WTC11 (cell line): ENCODE measurements around the gene KIF13A. TPM values are rescaled to one million over a fixed set of nuclear protein-coding genes. Genes with fewer than 3 reads are reported as not detected.
A peak's percentile ranks its signal among the peaks of the same experiment; 100 is the strongest.

Source experiments
- CREB1 ChIP-seq: sonication (generic); formaldehyde crosslinking; IDR thresholded peaks from 2 replicates; pipeline ENCODE4 v1.8.0; 2023; ENCODE audit warnings: mild to moderate bottlenecking, missing genetic modification reagents
- CREM ChIP-seq: sonication (generic); formaldehyde crosslinking; IDR thresholded peaks from 2 replicates; pipeline ENCODE4 v1.8.1; 2022; ENCODE audit warnings: mild to moderate bottlenecking, missing genetic modification reagents, moderate library complexity
- EMX1 ChIP-seq: fragments of 250-450 bp; sonication (Bioruptor Pico); IDR thresholded peaks from 2 replicates; pipeline ENCODE4 v1.8.0; 2021; ENCODE audit warnings: mild to moderate bottlenecking
- ETV6 ChIP-seq: sonication (generic); formaldehyde crosslinking; IDR thresholded peaks from 2 replicates; pipeline ENCODE4 v1.8.1; 2022; ENCODE audit warnings: mild to moderate bottlenecking, missing genetic modification reagents
- FOXJ3 ChIP-seq: sonication (generic); formaldehyde crosslinking; IDR thresholded peaks from 2 replicates; pipeline ENCODE4 v1.9.0; 2021; ENCODE audit warnings: missing genetic modification reagents, mild to moderate bottlenecking, borderline replicate concordance
- GABPB1 ChIP-seq: sonication (generic); formaldehyde crosslinking; IDR thresholded peaks from 2 replicates; pipeline ENCODE4 v1.8.1; 2023; ENCODE audit warnings: mild to moderate bottlenecking, missing genetic modification reagents
- GTF2I ChIP-seq: fragments of 250-450 bp; sonication (Bioruptor Pico); conservative IDR thresholded peaks from 2 replicates; pipeline ENCODE4 v1.4.0; 2021; ENCODE audit warnings: mild to moderate bottlenecking
- KAT7 ChIP-seq: sonication (generic); formaldehyde crosslinking; IDR thresholded peaks from 2 replicates; pipeline ENCODE4 v1.8.1; 2023; ENCODE audit warnings: missing genetic modification reagents, mild to moderate bottlenecking, borderline replicate concordance
- SMAD4 ChIP-seq: sonication (generic); formaldehyde crosslinking; IDR thresholded peaks from 2 replicates; pipeline ENCODE4 v1.8.0; 2022; ENCODE audit warnings: mild to moderate bottlenecking, missing genetic modification reagents
- ZNF138 ChIP-seq: sonication (generic); formaldehyde crosslinking; conservative IDR thresholded peaks from 2 replicates; pipeline ENCODE4 v1.8.1; 2022; ENCODE audit warnings: mild to moderate bottlenecking, moderate library complexity, missing genetic modification reagents
- ZNF232 ChIP-seq: sonication (generic); formaldehyde crosslinking; IDR thresholded peaks from 2 replicates; pipeline ENCODE4 v1.8.0; 2022; ENCODE audit warnings: mild to moderate bottlenecking, missing genetic modification reagents
- ZNF671 ChIP-seq: fragments of 250-450 bp; sonication (Bioruptor Pico); IDR thresholded peaks from 2 replicates; pipeline ENCODE4 v1.8.0; 2021; ENCODE audit warnings: mild to moderate bottlenecking
- total RNA-seq: library from RNA; stranded (reverse); gene quantifications from 3 replicates; pipeline ENCODE4 v1.2.3, GENCODE V29; 2021
- TF ChIP-seq, protein P1 (sequence below): fragments of 250-450 bp; sonication (Bioruptor Pico); IDR thresholded peaks from 2 replicates; pipeline ENCODE4 v1.9.0; 2021; ENCODE audit warnings: mild to moderate bottlenecking, borderline replicate concordance
- TF ChIP-seq, protein P2 (sequence below): fragments of 250-450 bp; sonication (Bioruptor Pico); IDR thresholded peaks from 2 replicates; pipeline ENCODE4 v1.9.0; 2021; ENCODE audit warnings: mild to moderate bottlenecking
- TF ChIP-seq, protein P3 (sequence below): sonication (generic); formaldehyde crosslinking; IDR thresholded peaks from 2 replicates; pipeline ENCODE4 v1.8.0; 2023; ENCODE audit warnings: missing genetic modification reagents
- TF ChIP-seq, protein P4 (sequence below): sonication (generic); formaldehyde crosslinking; conservative IDR thresholded peaks from 2 replicates; pipeline ENCODE4 v1.8.1; 2023; ENCODE audit warnings: mild to moderate bottlenecking, low read depth, missing genetic modification reagents, moderate library complexity
- TF ChIP-seq, protein P5 (sequence below): sonication (generic); formaldehyde crosslinking; IDR thresholded peaks from 2 replicates; pipeline ENCODE4 v1.8.1; 2022; ENCODE audit warnings: mild to moderate bottlenecking, moderate library complexity, missing genetic modification reagents
- TF ChIP-seq, protein P6 (sequence below): sonication (generic); formaldehyde crosslinking; IDR thresholded peaks from 2 replicates; pipeline ENCODE4 v1.8.0; 2022; ENCODE audit warnings: mild to moderate bottlenecking, missing genetic modification reagents
- TF ChIP-seq, protein P7 (sequence below): sonication (generic); formaldehyde crosslinking; IDR thresholded peaks from 2 replicates; pipeline ENCODE4 v1.8.0; 2022; ENCODE audit warnings: mild to moderate bottlenecking, missing genetic modification reagents
- TF ChIP-seq, protein P8 (sequence below): sonication (generic); formaldehyde crosslinking; IDR thresholded peaks from 2 replicates; pipeline ENCODE4 v1.8.1; 2023; ENCODE audit warnings: mild to moderate bottlenecking, missing genetic modification reagents, moderate library complexity
- TF ChIP-seq, protein P9 (sequence below): sonication (generic); formaldehyde crosslinking; IDR thresholded peaks from 2 replicates; pipeline ENCODE4 v1.8.1; 2023; ENCODE audit warnings: mild to moderate bottlenecking, missing genetic modification reagents

The KIF13A gene
- total RNA-seq, 1 experiment from 2014 or later: 32.7 TPM

DNA sequence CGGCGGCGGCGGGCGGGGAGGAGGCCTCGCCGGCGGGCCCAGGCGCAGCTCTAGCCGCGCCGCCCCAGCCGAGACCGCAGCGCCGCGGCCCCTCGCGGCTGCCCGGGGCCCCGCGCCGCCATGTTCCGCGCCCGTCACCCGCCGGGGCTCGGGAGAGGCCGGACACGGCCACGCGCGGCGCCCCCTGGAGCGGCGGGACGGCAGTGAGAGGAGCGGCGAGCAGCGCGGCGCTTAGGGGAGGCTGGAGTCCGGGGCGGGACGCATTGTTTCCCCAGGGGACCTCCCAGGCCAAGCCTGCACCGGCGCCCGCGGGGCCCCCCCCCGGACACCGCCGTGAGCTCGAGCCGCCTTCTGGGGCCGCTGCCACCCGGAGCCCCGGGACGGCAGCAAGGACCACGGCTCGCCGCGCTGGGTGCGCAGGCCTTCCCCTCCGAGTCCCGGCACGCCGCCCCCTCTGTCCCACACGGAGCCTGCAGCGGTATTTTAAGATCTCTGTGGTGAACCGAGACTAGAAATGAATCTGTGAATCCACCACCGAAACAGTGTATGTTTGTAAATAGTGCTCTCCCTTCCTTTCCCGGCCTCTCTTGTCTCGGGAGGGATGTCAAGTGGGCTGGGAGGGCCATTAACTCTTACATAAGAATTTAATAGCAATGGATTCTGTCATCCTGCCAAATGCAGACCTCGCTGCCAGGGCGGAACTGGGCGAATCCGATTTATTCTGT is 424 bp upstream of the KIF13A start (continued):
- TF ChIP-seq, protein P1, sequence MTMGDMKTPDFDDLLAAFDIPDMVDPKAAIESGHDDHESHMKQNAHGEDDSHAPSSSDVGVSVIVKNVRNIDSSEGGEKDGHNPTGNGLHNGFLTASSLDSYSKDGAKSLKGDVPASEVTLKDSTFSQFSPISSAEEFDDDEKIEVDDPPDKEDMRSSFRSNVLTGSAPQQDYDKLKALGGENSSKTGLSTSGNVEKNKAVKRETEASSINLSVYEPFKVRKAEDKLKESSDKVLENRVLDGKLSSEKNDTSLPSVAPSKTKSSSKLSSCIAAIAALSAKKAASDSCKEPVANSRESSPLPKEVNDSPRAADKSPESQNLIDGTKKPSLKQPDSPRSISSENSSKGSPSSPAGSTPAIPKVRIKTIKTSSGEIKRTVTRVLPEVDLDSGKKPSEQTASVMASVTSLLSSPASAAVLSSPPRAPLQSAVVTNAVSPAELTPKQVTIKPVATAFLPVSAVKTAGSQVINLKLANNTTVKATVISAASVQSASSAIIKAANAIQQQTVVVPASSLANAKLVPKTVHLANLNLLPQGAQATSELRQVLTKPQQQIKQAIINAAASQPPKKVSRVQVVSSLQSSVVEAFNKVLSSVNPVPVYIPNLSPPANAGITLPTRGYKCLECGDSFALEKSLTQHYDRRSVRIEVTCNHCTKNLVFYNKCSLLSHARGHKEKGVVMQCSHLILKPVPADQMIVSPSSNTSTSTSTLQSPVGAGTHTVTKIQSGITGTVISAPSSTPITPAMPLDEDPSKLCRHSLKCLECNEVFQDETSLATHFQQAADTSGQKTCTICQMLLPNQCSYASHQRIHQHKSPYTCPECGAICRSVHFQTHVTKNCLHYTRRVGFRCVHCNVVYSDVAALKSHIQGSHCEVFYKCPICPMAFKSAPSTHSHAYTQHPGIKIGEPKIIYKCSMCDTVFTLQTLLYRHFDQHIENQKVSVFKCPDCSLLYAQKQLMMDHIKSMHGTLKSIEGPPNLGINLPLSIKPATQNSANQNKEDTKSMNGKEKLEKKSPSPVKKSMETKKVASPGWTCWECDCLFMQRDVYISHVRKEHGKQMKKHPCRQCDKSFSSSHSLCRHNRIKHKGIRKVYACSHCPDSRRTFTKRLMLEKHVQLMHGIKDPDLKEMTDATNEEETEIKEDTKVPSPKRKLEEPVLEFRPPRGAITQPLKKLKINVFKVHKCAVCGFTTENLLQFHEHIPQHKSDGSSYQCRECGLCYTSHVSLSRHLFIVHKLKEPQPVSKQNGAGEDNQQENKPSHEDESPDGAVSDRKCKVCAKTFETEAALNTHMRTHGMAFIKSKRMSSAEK (CRISPR knock-in tag): no peak
- TF ChIP-seq CREB1: no peak
- TF ChIP-seq FOXJ3 (CRISPR knock-in tag): no peak
- TF ChIP-seq, protein P2, sequence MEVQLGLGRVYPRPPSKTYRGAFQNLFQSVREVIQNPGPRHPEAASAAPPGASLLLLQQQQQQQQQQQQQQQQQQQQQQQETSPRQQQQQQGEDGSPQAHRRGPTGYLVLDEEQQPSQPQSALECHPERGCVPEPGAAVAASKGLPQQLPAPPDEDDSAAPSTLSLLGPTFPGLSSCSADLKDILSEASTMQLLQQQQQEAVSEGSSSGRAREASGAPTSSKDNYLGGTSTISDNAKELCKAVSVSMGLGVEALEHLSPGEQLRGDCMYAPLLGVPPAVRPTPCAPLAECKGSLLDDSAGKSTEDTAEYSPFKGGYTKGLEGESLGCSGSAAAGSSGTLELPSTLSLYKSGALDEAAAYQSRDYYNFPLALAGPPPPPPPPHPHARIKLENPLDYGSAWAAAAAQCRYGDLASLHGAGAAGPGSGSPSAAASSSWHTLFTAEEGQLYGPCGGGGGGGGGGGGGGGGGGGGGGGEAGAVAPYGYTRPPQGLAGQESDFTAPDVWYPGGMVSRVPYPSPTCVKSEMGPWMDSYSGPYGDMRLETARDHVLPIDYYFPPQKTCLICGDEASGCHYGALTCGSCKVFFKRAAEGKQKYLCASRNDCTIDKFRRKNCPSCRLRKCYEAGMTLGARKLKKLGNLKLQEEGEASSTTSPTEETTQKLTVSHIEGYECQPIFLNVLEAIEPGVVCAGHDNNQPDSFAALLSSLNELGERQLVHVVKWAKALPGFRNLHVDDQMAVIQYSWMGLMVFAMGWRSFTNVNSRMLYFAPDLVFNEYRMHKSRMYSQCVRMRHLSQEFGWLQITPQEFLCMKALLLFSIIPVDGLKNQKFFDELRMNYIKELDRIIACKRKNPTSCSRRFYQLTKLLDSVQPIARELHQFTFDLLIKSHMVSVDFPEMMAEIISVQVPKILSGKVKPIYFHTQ (CRISPR knock-in tag): no peak
- no peak for TF ChIP-seq SMAD4 (CRISPR knock-in tag)
- TF ChIP-seq, protein P3, sequence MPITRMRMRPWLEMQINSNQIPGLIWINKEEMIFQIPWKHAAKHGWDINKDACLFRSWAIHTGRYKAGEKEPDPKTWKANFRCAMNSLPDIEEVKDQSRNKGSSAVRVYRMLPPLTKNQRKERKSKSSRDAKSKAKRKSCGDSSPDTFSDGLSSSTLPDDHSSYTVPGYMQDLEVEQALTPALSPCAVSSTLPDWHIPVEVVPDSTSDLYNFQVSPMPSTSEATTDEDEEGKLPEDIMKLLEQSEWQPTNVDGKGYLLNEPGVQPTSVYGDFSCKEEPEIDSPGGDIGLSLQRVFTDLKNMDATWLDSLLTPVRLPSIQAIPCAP (CRISPR knock-in tag): no peak
- no peak for TF ChIP-seq ZNF232 (CRISPR knock-in tag)
- TF ChIP-seq, protein P4, sequence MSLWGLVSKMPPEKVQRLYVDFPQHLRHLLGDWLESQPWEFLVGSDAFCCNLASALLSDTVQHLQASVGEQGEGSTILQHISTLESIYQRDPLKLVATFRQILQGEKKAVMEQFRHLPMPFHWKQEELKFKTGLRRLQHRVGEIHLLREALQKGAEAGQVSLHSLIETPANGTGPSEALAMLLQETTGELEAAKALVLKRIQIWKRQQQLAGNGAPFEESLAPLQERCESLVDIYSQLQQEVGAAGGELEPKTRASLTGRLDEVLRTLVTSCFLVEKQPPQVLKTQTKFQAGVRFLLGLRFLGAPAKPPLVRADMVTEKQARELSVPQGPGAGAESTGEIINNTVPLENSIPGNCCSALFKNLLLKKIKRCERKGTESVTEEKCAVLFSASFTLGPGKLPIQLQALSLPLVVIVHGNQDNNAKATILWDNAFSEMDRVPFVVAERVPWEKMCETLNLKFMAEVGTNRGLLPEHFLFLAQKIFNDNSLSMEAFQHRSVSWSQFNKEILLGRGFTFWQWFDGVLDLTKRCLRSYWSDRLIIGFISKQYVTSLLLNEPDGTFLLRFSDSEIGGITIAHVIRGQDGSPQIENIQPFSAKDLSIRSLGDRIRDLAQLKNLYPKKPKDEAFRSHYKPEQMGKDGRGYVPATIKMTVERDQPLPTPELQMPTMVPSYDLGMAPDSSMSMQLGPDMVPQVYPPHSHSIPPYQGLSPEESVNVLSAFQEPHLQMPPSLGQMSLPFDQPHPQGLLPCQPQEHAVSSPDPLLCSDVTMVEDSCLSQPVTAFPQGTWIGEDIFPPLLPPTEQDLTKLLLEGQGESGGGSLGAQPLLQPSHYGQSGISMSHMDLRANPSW: no peak
- TF ChIP-seq CREM: no peak
- TF ChIP-seq ETV6 (CRISPR knock-in tag): 0 out of 2 replicates have a peak, but pooled peaks have one; percentile 60
- TF ChIP-seq, protein P5, sequence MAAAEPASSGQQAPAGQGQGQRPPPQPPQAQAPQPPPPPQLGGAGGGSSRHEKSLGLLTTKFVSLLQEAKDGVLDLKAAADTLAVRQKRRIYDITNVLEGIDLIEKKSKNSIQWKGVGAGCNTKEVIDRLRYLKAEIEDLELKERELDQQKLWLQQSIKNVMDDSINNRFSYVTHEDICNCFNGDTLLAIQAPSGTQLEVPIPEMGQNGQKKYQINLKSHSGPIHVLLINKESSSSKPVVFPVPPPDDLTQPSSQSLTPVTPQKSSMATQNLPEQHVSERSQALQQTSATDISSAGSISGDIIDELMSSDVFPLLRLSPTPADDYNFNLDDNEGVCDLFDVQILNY (CRISPR knock-in tag): no peak
- TF ChIP-seq, protein P6, sequence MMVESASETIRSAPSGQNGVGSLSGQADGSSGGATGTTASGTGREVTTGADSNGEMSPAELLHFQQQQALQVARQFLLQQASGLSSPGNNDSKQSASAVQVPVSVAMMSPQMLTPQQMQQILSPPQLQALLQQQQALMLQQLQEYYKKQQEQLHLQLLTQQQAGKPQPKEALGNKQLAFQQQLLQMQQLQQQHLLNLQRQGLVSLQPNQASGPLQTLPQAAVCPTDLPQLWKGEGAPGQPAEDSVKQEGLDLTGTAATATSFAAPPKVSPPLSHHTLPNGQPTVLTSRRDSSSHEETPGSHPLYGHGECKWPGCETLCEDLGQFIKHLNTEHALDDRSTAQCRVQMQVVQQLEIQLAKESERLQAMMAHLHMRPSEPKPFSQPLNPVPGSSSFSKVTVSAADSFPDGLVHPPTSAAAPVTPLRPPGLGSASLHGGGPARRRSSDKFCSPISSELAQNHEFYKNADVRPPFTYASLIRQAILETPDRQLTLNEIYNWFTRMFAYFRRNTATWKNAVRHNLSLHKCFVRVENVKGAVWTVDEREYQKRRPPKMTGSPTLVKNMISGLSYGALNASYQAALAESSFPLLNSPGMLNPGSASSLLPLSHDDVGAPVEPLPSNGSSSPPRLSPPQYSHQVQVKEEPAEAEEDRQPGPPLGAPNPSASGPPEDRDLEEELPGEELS: peak; percentile 60; the same call in 1 of the 2 replicates
- TF ChIP-seq, protein P7, sequence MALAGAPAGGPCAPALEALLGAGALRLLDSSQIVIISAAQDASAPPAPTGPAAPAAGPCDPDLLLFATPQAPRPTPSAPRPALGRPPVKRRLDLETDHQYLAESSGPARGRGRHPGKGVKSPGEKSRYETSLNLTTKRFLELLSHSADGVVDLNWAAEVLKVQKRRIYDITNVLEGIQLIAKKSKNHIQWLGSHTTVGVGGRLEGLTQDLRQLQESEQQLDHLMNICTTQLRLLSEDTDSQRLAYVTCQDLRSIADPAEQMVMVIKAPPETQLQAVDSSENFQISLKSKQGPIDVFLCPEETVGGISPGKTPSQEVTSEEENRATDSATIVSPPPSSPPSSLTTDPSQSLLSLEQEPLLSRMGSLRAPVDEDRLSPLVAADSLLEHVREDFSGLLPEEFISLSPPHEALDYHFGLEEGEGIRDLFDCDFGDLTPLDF (CRISPR knock-in tag): no peak
- TF ChIP-seq ZNF671 (CRISPR knock-in tag): no peak
- 0 out of 2 replicates have a peak, but pooled peaks have one; percentile 10 for TF ChIP-seq GABPB1 (CRISPR knock-in tag)
- no peak for TF ChIP-seq EMX1 (CRISPR knock-in tag)
- TF ChIP-seq KAT7 (CRISPR knock-in tag): no peak
- TF ChIP-seq ZNF138 (CRISPR knock-in tag): no peak
- TF ChIP-seq GTF2I (CRISPR knock-in tag): no peak
- TF ChIP-seq, protein P8, sequence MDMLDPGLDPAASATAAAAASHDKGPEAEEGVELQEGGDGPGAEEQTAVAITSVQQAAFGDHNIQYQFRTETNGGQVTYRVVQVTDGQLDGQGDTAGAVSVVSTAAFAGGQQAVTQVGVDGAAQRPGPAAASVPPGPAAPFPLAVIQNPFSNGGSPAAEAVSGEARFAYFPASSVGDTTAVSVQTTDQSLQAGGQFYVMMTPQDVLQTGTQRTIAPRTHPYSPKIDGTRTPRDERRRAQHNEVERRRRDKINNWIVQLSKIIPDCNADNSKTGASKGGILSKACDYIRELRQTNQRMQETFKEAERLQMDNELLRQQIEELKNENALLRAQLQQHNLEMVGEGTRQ (CRISPR knock-in tag): no peak
- TF ChIP-seq, protein P9, sequence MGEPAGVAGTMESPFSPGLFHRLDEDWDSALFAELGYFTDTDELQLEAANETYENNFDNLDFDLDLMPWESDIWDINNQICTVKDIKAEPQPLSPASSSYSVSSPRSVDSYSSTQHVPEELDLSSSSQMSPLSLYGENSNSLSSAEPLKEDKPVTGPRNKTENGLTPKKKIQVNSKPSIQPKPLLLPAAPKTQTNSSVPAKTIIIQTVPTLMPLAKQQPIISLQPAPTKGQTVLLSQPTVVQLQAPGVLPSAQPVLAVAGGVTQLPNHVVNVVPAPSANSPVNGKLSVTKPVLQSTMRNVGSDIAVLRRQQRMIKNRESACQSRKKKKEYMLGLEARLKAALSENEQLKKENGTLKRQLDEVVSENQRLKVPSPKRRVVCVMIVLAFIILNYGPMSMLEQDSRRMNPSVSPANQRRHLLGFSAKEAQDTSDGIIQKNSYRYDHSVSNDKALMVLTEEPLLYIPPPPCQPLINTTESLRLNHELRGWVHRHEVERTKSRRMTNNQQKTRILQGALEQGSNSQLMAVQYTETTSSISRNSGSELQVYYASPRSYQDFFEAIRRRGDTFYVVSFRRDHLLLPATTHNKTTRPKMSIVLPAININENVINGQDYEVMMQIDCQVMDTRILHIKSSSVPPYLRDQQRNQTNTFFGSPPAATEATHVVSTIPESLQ (CRISPR knock-in tag): no peak
